Type B pancreatic cell (in vitro differentiated cells): ENCODE results near the gene IPO4. TPM values are rescaled to one million over a fixed set of nuclear protein-coding genes. Genes with fewer than 3 reads are reported as not detected.

ENCODE experiments used
- DNase-seq: peaks from one replicate; pipeline ENCODE4 v3.0.0; 2021; ENCODE audit warnings: mixed read lengths; ENCODE audit not compliant: unreplicated experiment; ENCODE audit errors: extremely low spot score
- H3K27ac Mint-ChIP-seq: 2 replicates; pipeline ENCODE4 v1.8.0; 2021; ENCODE audit warnings: mild to moderate bottlenecking, mixed read lengths
- H3K27me3 Mint-ChIP-seq: 2 replicates; pipeline ENCODE4 v1.8.0; 2021; ENCODE audit warnings: mixed read lengths
- H3K36me3 Mint-ChIP-seq: 2 replicates; pipeline ENCODE4 v1.8.0; 2021; ENCODE audit warnings: mixed read lengths
- H3K4me1 Mint-ChIP-seq: one replicate; pipeline ENCODE4 v1.8.0; 2021; ENCODE audit warnings: mixed read lengths; ENCODE audit not compliant: unreplicated experiment
- H3K4me3 Mint-ChIP-seq: 2 replicates; pipeline ENCODE4 v1.8.0; 2021; ENCODE audit warnings: mild to moderate bottlenecking, mixed read lengths
- H3K9me3 Mint-ChIP-seq: 2 replicates; pipeline ENCODE4 v1.8.0; 2021; ENCODE audit warnings: mixed read lengths
- total RNA-seq: library from RNA; stranded (reverse); gene quantifications from 2 replicates; pipeline ENCODE4 v1.2.1, GENCODE V29; 2021; ENCODE audit warnings: low replicate concordance
- TF ChIP-seq, protein P1 (sequence below): fragments of 200-600 bp; sonication (generic); conservative IDR thresholded peaks from 2 replicates; pipeline ENCODE4 v1.5.0; 2021; ENCODE audit warnings: antibody characterized with exemption, mild to moderate bottlenecking

Gene IPO4
- total RNA-seq, 1 donor from 2014 or later, result 67.1 TPM

DNA sequence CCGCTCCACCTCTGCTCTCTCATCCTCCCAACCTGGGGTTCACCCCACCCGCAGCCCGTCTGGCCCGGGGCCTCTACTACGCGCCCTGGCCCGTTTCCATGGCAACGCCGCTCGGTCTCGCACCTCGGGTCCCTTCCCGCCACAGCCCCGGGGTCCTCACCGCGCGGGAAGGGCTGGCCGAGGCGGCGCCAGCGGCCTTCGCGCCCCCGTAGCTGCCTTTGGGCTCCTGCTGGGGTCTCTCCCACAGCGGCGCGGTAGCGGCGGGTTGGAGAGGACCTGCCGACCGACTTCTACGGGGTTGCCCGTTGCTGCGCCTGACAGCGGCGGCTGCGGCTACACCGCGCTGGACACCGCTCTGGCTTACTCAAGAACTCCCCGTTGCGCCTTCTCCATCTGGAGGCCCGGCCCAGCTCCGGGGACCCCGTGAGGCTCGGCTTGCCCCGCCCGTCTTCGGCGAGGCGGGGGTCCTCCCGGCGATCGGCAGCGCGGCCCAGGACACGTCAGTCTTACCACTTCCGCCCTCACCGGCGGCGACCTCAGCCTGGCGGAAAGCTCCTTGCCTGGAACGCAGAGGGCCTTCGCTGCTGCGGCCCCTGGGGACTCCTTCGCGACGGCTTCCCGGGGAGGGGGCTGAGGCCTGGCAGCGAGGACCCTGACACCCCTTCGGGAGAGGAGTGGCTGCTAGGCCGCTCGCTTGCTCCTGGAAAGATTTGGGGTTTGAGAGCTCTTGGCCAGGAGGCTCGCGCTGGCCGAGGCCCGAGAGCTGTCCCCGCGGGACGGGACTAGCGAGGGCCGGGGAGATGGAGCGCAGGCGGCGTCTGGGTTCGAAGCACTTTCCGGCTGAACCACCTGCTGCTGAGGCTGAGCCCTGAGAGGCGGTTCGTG, 6.8 kb upstream of the IPO4 start, which contains the start of gene TM9SF1:
TSS of gene TM9SF1 (minus strand) at position 256 of the 885 bp plus-strand sequence. CDS start 422 bp downstream, outside the sequence.
- peaks cover 34% of the 10 kb centered on the region for H3K4me1 Mint-ChIP-seq
- H3K9me3 Mint-ChIP-seq, result no peaks in the 10 kb centered on the region
- H3K27me3 Mint-ChIP-seq, result no peaks in the 10 kb centered on the region
- TF ChIP-seq, protein P1, sequence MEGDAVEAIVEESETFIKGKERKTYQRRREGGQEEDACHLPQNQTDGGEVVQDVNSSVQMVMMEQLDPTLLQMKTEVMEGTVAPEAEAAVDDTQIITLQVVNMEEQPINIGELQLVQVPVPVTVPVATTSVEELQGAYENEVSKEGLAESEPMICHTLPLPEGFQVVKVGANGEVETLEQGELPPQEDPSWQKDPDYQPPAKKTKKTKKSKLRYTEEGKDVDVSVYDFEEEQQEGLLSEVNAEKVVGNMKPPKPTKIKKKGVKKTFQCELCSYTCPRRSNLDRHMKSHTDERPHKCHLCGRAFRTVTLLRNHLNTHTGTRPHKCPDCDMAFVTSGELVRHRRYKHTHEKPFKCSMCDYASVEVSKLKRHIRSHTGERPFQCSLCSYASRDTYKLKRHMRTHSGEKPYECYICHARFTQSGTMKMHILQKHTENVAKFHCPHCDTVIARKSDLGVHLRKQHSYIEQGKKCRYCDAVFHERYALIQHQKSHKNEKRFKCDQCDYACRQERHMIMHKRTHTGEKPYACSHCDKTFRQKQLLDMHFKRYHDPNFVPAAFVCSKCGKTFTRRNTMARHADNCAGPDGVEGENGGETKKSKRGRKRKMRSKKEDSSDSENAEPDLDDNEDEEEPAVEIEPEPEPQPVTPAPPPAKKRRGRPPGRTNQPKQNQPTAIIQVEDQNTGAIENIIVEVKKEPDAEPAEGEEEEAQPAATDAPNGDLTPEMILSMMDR, result no peak
- peaks cover 32% of the 10 kb centered on the region for H3K36me3 Mint-ChIP-seq
- H3K4me3 Mint-ChIP-seq, result peak within 1 kb of the TSS; percentile 98
- peak within 1 kb of the TSS; percentile 96 for H3K27ac Mint-ChIP-seq
- DNase-seq, result peak; percentile 87

DNA sequence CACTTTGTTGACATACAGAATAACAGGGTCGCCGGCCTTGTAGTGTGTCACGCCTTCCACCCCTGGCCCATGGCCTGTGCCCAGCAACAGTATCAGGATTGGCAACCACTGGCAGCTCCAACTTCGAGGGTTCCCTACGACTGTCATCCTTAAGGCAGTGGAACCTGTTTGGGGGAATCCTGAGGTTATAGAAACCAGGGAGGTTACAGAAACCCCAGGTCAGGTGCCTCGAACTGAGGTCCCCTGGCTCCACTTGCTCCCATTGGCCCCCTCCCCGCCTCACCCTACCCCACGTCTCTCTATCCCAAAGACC, 6.2 kb upstream of the IPO4 start:
- H3K27me3 Mint-ChIP-seq, result no peaks in the 10 kb centered on the region
- peaks cover 34% of the 10 kb centered on the region for H3K4me1 Mint-ChIP-seq
- TF ChIP-seq, protein P1, result no peak
- no peak for DNase-seq
- H3K36me3 Mint-ChIP-seq, result peaks cover 35% of the 10 kb centered on the region
- peak overlapping the region; percentile 98 for H3K4me3 Mint-ChIP-seq
- peak overlapping the region; percentile 88 for H3K27ac Mint-ChIP-seq
- no peaks in the 10 kb centered on the region for H3K9me3 Mint-ChIP-seq

DNA sequence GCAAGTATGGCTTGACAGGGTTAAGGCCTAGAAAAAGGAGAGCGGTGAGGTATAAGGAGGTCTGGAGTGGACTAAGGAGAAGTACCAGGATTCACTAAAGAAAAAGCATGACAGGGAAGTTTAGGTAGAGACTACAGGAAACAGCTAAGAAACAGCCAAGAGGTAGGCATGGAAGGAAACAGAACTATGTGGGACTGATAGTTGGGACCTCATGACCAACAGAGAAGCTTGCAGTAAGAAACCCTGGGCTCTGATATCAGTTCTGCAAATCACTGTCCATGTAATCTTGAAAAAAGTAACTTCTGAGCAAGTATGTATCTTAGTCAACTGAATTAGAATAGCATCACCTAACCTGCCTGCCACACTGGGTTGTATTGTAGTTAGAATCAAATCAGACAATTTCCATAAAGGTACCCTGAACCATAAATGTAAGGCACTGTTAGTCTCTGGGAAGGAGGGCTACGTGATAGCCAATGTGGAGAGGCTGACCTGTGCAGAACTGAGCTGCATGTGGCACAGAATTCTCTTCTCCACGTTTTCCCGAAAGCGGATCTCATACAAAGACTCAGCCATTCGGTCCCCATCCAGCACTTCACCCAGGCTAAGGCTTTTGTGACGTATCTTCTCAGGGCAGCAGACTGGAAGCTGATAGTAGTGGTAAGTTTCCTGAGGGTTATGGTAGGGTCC, 5.7 kb upstream of the IPO4 start:
- no peak for DNase-seq
- Mint-ChIP-seq H3K36me3 (peaks cover 35% of the 10 kb centered on the region), H3K4me3 (peak overlapping the region; percentile 98), H3K27ac (peak overlapping the region; percentile 88), H3K9me3 (no peaks in the 10 kb centered on the region), H3K4me1 (peaks cover 35% of the 10 kb centered on the region), H3K27me3 (no peaks in the 10 kb centered on the region)
- TF ChIP-seq, protein P1, result no peak

DNA sequence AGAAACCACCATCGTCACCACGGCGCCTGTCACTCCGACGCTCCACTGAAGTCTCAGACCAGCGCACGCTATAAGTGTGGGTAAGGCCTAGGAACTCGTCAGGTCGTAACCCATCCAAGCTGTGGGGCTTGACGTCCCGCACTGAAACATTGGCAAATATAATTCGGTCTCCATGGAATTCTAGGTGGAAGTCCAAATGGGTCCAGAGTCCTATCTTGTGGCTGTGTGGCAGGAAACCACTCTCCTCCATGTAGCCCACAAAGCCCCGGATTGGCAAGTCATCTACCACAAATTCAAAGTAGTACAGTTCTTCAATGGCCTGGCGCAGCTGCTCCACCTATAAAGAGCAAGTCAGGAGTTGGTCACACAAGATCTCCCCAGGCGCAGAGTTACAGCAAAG, 4.3 kb upstream of the IPO4 start:
- H3K9me3 Mint-ChIP-seq, result no peaks in the 10 kb centered on the region
- H3K4me1 Mint-ChIP-seq, result peaks cover 33% of the 10 kb centered on the region
- TF ChIP-seq, protein P1, result no peak
- peak overlapping the region; percentile 52 for H3K4me3 Mint-ChIP-seq
- DNase-seq, result no peak
- H3K36me3 Mint-ChIP-seq, result peaks cover 27% of the 10 kb centered on the region
- H3K27ac Mint-ChIP-seq, result no peak overlapping the region
- H3K27me3 Mint-ChIP-seq, result no peaks in the 10 kb centered on the region

DNA sequence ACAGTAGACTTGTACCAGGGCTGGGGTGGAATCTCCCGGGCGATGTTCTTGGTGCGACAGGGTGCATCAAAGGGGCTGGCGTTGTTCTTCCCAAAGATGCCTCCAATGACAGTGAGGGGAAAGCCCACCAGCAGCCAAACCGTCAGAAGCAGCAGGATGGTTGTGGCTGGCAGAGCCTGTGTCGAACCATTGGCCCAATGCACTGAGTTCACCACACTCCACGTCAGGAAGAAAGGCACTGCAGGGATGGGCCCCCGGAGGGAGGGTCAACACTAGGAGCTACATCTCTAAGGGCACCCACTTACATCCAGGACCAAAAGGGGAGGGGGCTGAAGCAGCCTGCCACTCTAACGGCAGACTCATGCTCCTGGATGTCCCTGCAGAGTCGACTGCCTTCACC, 1.8 kb upstream of the IPO4 start:
- no peaks in the 10 kb centered on the region for H3K9me3 Mint-ChIP-seq
- no peaks in the 10 kb centered on the region for H3K27me3 Mint-ChIP-seq
- TF ChIP-seq, protein P1, result no peak
- H3K4me3 Mint-ChIP-seq, result no peak overlapping the region
- no peak overlapping the region for H3K27ac Mint-ChIP-seq
- H3K4me1 Mint-ChIP-seq, result peaks cover 29% of the 10 kb centered on the region
- DNase-seq, result no peak
- peaks cover 22% of the 10 kb centered on the region for H3K36me3 Mint-ChIP-seq
